BE2C (cell line): ENCODE data around the gene STUB1.

Experiments
- DNase-seq: peaks from one replicate; pipeline ENCODE4 v3.0.0-alpha.2; 2020
- H3K27me3 ChIP-seq: fragments of 250-450 bp; sonication (Bioruptor Pico); 2 replicates; pipeline ENCODE4 v1.5.1; 2020; ENCODE audit warnings: mild to moderate bottlenecking
- H3K36me3 ChIP-seq: fragments of 250-450 bp; sonication (Bioruptor Pico); 2 replicates; pipeline ENCODE4 v1.5.1; 2020; ENCODE audit warnings: mild to moderate bottlenecking
- H3K4me1 ChIP-seq: fragments of 250-450 bp; sonication (Bioruptor Pico); 2 replicates; pipeline ENCODE4 v1.5.1; 2020
- H3K4me3 ChIP-seq: 2 replicates; pipeline ENCODE4 v1.5.1; 2011; ENCODE audit warnings: low read depth, low read length
- H3K9me3 ChIP-seq: fragments of 250-450 bp; sonication (Bioruptor Pico); 2 replicates; pipeline ENCODE4 v1.5.1; 2020
- CTCF ChIP-seq: IDR thresholded peaks from 2 replicates; pipeline ENCODE4 v1.5.1; 2012; ENCODE audit warnings: mild to moderate bottlenecking, low read depth, low read length

The STUB1 gene

GRCh38 chr16:672371-672770 is 7.8 kb upstream of the STUB1 start:
- no peak for TF ChIP-seq CTCF
- H3K9me3 ChIP-seq = no peaks in the 10 kb centered on the region
- DNase-seq = no peak
- H3K4me1 ChIP-seq = 0 out of 2 replicates have a peak, but pooled peaks cover 4% of the 10 kb centered on the region
- no peaks in the 10 kb centered on the region for H3K27me3 ChIP-seq
- peaks cover 54% of the 10 kb centered on the region for H3K36me3 ChIP-seq
- no peak overlapping the region for H3K4me3 ChIP-seq

- TF ChIP-seq CTCF = no peak
- no peaks in the 10 kb centered on the region for H3K27me3 ChIP-seq
- H3K4me1 ChIP-seq = 0 out of 2 replicates have a peak, but pooled peaks cover 4% of the 10 kb centered on the region
- no peaks in the 10 kb centered on the region for H3K9me3 ChIP-seq
- no peak overlapping the region for H3K4me3 ChIP-seq
- no peak for DNase-seq
- H3K36me3 ChIP-seq = peaks cover 54% of the 10 kb centered on the region
Measured at GRCh38 chr16:672851-673250, 7.4 kb upstream of the STUB1 start.

- Histone ChIP-seq H3K4me1 (0 out of 2 replicates have a peak, but pooled peaks cover 4% of the 10 kb centered on the region), H3K9me3 (no peaks in the 10 kb centered on the region), H3K27me3 (no peaks in the 10 kb centered on the region), H3K4me3 (no peak overlapping the region), H3K36me3 (peaks cover 54% of the 10 kb centered on the region)
- TF ChIP-seq CTCF = no peak
- DNase-seq = no peak
Measured at GRCh38 chr16:673399-673991, 6.7 kb upstream of the STUB1 start.

- peaks cover 47% of the 10 kb centered on the region for H3K36me3 ChIP-seq
- no peaks in the 10 kb centered on the region for H3K9me3 ChIP-seq
- no peak for TF ChIP-seq CTCF
- H3K27me3 ChIP-seq = no peaks in the 10 kb centered on the region
- H3K4me1 ChIP-seq = peaks cover 7% of the 10 kb centered on the region
- no peak overlapping the region for H3K4me3 ChIP-seq
- DNase-seq = no peak
Measured at GRCh38 chr16:674214-674881, 5.9 kb upstream of the STUB1 start.

GRCh38 chr16:674968-675883 is 5.0 kb upstream of the STUB1 start, which contains the start of gene RHBDL1:
Gene RHBDL1, plus strand, starts transcription at chr16:675671. Its CDS starts 120 bp downstream, at chr16:675791.
- H3K9me3 ChIP-seq = no peaks in the 10 kb centered on the region
- H3K4me1 ChIP-seq = peaks cover 7% of the 10 kb centered on the region
- DNase-seq = peak; percentile 53
- H3K4me3 ChIP-seq = peak within 1 kb of the TSS; percentile 24; the same call in 1 of the 2 replicates
- no peak for TF ChIP-seq CTCF
- H3K36me3 ChIP-seq = peaks cover 39% of the 10 kb centered on the region
- no peaks in the 10 kb centered on the region for H3K27me3 ChIP-seq
